ENCODE measurements around the gene POU6F2.
"Not testable (repeated sequence)": the region's sequence is repeated elsewhere in the genome, so short reads cannot be mapped to it uniquely, and the experiment has no call there.

GRCh38 chr7:39194388-39194787 is 216.7 kb downstream of the POU6F2 start:
- not testable (repeated sequence) for TF ChIP-seq YY1 (IDR thresholded peaks at IDR 0.05; ENCODE audit: extremely low read depth, insufficient replicate concordance, low read depth, low read length); ZNF274 (IDR thresholded peaks at IDR 0.05; ENCODE audit: low read depth, low read length); CTCF (IDR thresholded peaks at IDR 0.05 in 2 of 3, conservative IDR thresholded peaks at IDR 0.05 in 1 of 3; ENCODE audit: borderline replicate concordance in 1 of 3, insufficient read depth in 1 of 3, low read depth in 2 of 3, low read length in 2 of 3); ELF1 (IDR thresholded peaks at IDR 0.05; ENCODE audit: borderline replicate concordance, low read depth); MAX (IDR thresholded peaks at IDR 0.05); POLR2AphosphoS5 (IDR thresholded peaks at IDR 0.05; ENCODE audit: low read depth, low read length); EZH2 (IDR thresholded peaks at IDR 0.05); POLR2A (IDR thresholded peaks at IDR 0.05; ENCODE audit: borderline replicate concordance, extremely low read depth, insufficient read depth, insufficient read length); ATF3 (IDR thresholded peaks at IDR 0.05)
